D721Med (cell line): ENCODE measurements around the gene CSK.
"Not testable (repeated sequence)": the region's sequence is repeated elsewhere in the genome, so short reads cannot be mapped to it uniquely, and the experiment has no call there.

Experiments
- DNase-seq: peaks from one replicate; pipeline ENCODE4 v3.0.0; 2011; ENCODE audit warnings: low spot score; ENCODE audit not compliant: insufficient read length
- FAIRE-seq: peaks from 2 replicates; lab custom pipeline; 2011; peaks lifted over from hg19 to GRCh38; lab: Jason Lieb, UNC
- CTCF ChIP-seq: IDR thresholded peaks from 2 replicates; pipeline ENCODE4 v1.5.1; 2012; ENCODE audit warnings: mild to moderate bottlenecking, control low read depth; ENCODE audit not compliant: insufficient read depth; ENCODE audit errors: missing control alignments

The CSK gene

GRCh38 chr15:74781431-74782258 is at the start of gene CSK:
Gene CSK, plus strand, starts transcription at chr15:74782080. Its CDS starts 16,218 bp downstream, at chr15:74798298.
- FAIRE-seq (no peak), DNase-seq (peak; percentile 92)
- TF ChIP-seq CTCF, result peak; percentile 40

GRCh38 chr15:74732846-74733245 is 49.0 kb upstream of the CSK start:
- TF ChIP-seq CTCF, result no peak
- FAIRE-seq (no peak), DNase-seq (no peak)

GRCh38 chr15:74733269-74733668 is 48.6 kb upstream of the CSK start:
- DNase-seq (no peak), FAIRE-seq (no peak)
- TF ChIP-seq CTCF, result no peak

- no peak for DNase-seq
- no peak for TF ChIP-seq CTCF
- FAIRE-seq, result no peak
Observed at GRCh38 chr15:74735305-74735704, 46.6 kb upstream of the CSK start.

- DNase-seq, FAIRE-seq: not testable (repeated sequence)
Observed at GRCh38 chr15:74738239-74738638, 43.6 kb upstream of the CSK start.

- no peak for TF ChIP-seq CTCF
- no peak for FAIRE-seq
- no peak for DNase-seq
Observed at GRCh38 chr15:74742422-74742821, 39.5 kb upstream of the CSK start.

- TF ChIP-seq CTCF, result no peak
- no peak for FAIRE-seq
- DNase-seq, result no peak
Observed at GRCh38 chr15:74746389-74746788, 35.5 kb upstream of the CSK start.
